ENCODE data around the gene IL21.

DNA sequence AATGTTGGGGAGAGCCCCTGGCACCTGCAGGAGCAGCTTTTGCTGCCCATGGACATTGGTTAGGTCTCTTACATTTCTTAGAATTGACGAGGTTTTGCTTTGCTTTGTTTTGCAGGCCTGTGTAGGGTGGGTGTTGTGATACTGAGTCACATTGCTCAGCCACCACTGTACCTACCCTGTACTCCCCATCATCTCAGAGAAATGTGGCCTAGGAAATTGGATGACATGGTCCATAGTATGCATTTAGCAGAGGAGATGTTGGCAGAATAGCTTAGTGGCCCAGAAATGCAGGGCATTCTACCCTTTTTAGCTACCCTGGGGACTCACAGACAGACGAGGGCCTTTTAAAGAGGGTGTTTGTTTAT lies 43.7 kb downstream of the IL21 start:
- TF ChIP-seq, protein P1, sequence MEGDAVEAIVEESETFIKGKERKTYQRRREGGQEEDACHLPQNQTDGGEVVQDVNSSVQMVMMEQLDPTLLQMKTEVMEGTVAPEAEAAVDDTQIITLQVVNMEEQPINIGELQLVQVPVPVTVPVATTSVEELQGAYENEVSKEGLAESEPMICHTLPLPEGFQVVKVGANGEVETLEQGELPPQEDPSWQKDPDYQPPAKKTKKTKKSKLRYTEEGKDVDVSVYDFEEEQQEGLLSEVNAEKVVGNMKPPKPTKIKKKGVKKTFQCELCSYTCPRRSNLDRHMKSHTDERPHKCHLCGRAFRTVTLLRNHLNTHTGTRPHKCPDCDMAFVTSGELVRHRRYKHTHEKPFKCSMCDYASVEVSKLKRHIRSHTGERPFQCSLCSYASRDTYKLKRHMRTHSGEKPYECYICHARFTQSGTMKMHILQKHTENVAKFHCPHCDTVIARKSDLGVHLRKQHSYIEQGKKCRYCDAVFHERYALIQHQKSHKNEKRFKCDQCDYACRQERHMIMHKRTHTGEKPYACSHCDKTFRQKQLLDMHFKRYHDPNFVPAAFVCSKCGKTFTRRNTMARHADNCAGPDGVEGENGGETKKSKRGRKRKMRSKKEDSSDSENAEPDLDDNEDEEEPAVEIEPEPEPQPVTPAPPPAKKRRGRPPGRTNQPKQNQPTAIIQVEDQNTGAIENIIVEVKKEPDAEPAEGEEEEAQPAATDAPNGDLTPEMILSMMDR (IDR thresholded peaks at IDR 0.05; ENCODE audit: low read length), result no peak
- no peak for TF ChIP-seq EZH2phosphoT487 (IDR thresholded peaks at IDR 0.05; ENCODE audit: low read length)
